SK-N-SH treated with all-trans-retinoic acid at 6 μM for 48 hours (cell line): ENCODE measurements around the gene KCNMA1.

Source experiments
- ATAC-seq: fragments of 200-7000 bp; cut with Tn5 transposase; 3 replicates; pipeline ENCODE4 v1.9.1; 2020; ENCODE audit warnings: mild to moderate bottlenecking, moderate library complexity
- ARNTL ChIP-seq: fragments of 450-650 bp; formaldehyde crosslinking; IDR thresholded peaks from 2 replicates; pipeline ENCODE4 v1.5.0; 2020; ENCODE audit warnings: low read depth, mild to moderate bottlenecking, moderate library complexity, borderline replicate concordance
- BACH2 ChIP-seq: fragments of 250-450 bp; sonication (Bioruptor Pico); IDR thresholded peaks from 2 replicates; pipeline ENCODE4 v1.9.0; 2021; ENCODE audit warnings: mild to moderate bottlenecking, borderline replicate concordance
- CREB5 ChIP-seq: fragments of 250-450 bp; sonication (Bioruptor Pico); IDR thresholded peaks from 2 replicates; pipeline ENCODE4 v1.5.1; 2020; ENCODE audit warnings: low read depth, mild to moderate bottlenecking, moderate library complexity
- CSDC2 ChIP-seq: fragments of 250-450 bp; sonication (Bioruptor Pico); IDR thresholded peaks from 2 replicates; pipeline ENCODE4 v1.5.0; 2020; ENCODE audit warnings: mild to moderate bottlenecking, moderate library complexity
- CSRNP3 ChIP-seq: fragments of 250-450 bp; sonication (Bioruptor Pico); IDR thresholded peaks from 2 replicates; pipeline ENCODE4 v1.5.1; 2021; ENCODE audit warnings: mild to moderate bottlenecking, moderate library complexity
- ESRRG ChIP-seq: fragments of 250-450 bp; sonication (Bioruptor Pico); IDR thresholded peaks from 2 replicates; pipeline ENCODE4 v1.6.1; 2021; ENCODE audit warnings: mild to moderate bottlenecking
- ISL1 ChIP-seq: fragments of 250-450 bp; sonication (Bioruptor Pico); IDR thresholded peaks from 2 replicates; pipeline ENCODE4 v2.1.2; 2022; ENCODE audit warnings: mild to moderate bottlenecking, moderate library complexity
- OSR1 ChIP-seq: fragments of 250-450 bp; sonication (Bioruptor Pico); IDR thresholded peaks from 2 replicates; pipeline ENCODE4 v1.8.0; 2022; ENCODE audit warnings: moderate library complexity, mild to moderate bottlenecking, inconsistent platforms
- PATZ1 ChIP-seq: fragments of 250-450 bp; sonication (Bioruptor Pico); IDR thresholded peaks from 2 replicates; pipeline ENCODE4 v1.8.0; 2020; ENCODE audit warnings: mild to moderate bottlenecking, moderate library complexity, borderline replicate concordance
- POU6F1 ChIP-seq: fragments of 250-450 bp; sonication (Bioruptor Pico); IDR thresholded peaks from 2 replicates; pipeline ENCODE4 v1.8.0; 2021; ENCODE audit warnings: low read depth, mild to moderate bottlenecking, moderate library complexity, borderline replicate concordance
- PPARA ChIP-seq: fragments of 250-450 bp; sonication (Bioruptor Pico); IDR thresholded peaks from 2 replicates; pipeline ENCODE4 v1.5.0; 2020; ENCODE audit warnings: mild to moderate bottlenecking, borderline replicate concordance
- RARB ChIP-seq: fragments of 250-450 bp; sonication (Bioruptor Pico); IDR thresholded peaks from 2 replicates; pipeline ENCODE4 v1.8.0; 2021; ENCODE audit warnings: mild to moderate bottlenecking, moderate library complexity
- SNAI2 ChIP-seq: fragments of 250-450 bp; sonication (Bioruptor Pico); IDR thresholded peaks from 2 replicates; pipeline ENCODE4 v1.5.0; 2020; ENCODE audit warnings: mild to moderate bottlenecking, moderate library complexity
- TCF4 ChIP-seq: fragments of 250-450 bp; sonication (Bioruptor Pico); IDR thresholded peaks from 2 replicates; pipeline ENCODE4 v1.8.0; 2021; ENCODE audit warnings: mild to moderate bottlenecking, moderate library complexity, borderline replicate concordance
- TOX ChIP-seq: fragments of 250-450 bp; sonication (Bioruptor Pico); IDR thresholded peaks from 2 replicates; pipeline ENCODE4 v1.8.0; 2021; ENCODE audit warnings: mild to moderate bottlenecking, moderate library complexity, borderline replicate concordance
- TSHZ2 ChIP-seq: fragments of 250-450 bp; sonication (Bioruptor Pico); IDR thresholded peaks from 2 replicates; pipeline ENCODE4 v1.5.0; 2020; ENCODE audit warnings: mild to moderate bottlenecking, moderate library complexity
- ZC3H10 ChIP-seq: fragments of 250-450 bp; sonication (Bioruptor Pico); IDR thresholded peaks from 2 replicates; pipeline ENCODE4 v1.5.1; 2021; ENCODE audit warnings: mild to moderate bottlenecking, moderate library complexity
- ZFP3 ChIP-seq: fragments of 250-450 bp; sonication (Bioruptor Pico); IDR thresholded peaks from 2 replicates; pipeline ENCODE4 v1.5.0; 2020; ENCODE audit warnings: mild to moderate bottlenecking, moderate library complexity
- ZFP30 ChIP-seq: fragments of 450-650 bp; formaldehyde crosslinking; IDR thresholded peaks from 2 replicates; pipeline ENCODE4 v1.5.0; 2022; ENCODE audit warnings: mild to moderate bottlenecking, moderate library complexity
- ZNF8 ChIP-seq: fragments of 450-650 bp; formaldehyde crosslinking; IDR thresholded peaks from 2 replicates; pipeline ENCODE4 v1.5.0; 2020; ENCODE audit warnings: mild to moderate bottlenecking, moderate library complexity

Gene KCNMA1

GRCh38 chr10:77679217-77679616 lies 41.6 kb upstream of the KCNMA1 start:
- TF ChIP-seq ZFP30 (CRISPR knock-in tag): no peak
- no peak for TF ChIP-seq TCF4 (CRISPR knock-in tag)
- no peak for TF ChIP-seq RARB (CRISPR knock-in tag)
- no peak for TF ChIP-seq CSRNP3 (CRISPR knock-in tag)
- TF ChIP-seq, all 23 proteins: peak for 0

GRCh38 chr10:77678146-77678545 lies 40.5 kb upstream of the KCNMA1 start:
- no peak for ATAC-seq
- TF ChIP-seq POU6F1 (CRISPR knock-in tag) (no peak), PATZ1 (CRISPR knock-in tag) (no peak), BACH2 (no peak), CSRNP3 (CRISPR knock-in tag) (no peak), ARNTL (CRISPR knock-in tag) (no peak), PPARA (no peak), TSHZ2 (CRISPR knock-in tag) (no peak), CSDC2 (CRISPR knock-in tag) (no peak), ZFP3 (CRISPR knock-in tag) (no peak), TCF4 (CRISPR knock-in tag) (no peak), RARB (CRISPR knock-in tag) (no peak), SNAI2 (CRISPR knock-in tag) (no peak), TOX (no peak), ZFP30 (CRISPR knock-in tag) (no peak), ISL1 (CRISPR knock-in tag) (no peak), ESRRG (CRISPR knock-in tag) (no peak)

More at GRCh38 chr10:77679217-77679616, 41.6 kb upstream of the KCNMA1 start:
- no peak for ATAC-seq

GRCh38 chr10:77675347-77675746 lies 37.7 kb upstream of the KCNMA1 start:
- TF ChIP-seq RARB (CRISPR knock-in tag) (no peak), ZNF8 (CRISPR knock-in tag) (no peak), ESRRG (CRISPR knock-in tag) (no peak), CSDC2 (CRISPR knock-in tag) (no peak)
- ATAC-seq: no peak

GRCh38 chr10:77673515-77674140 lies 36.0 kb upstream of the KCNMA1 start:
- ATAC-seq: no peak
- TF ChIP-seq TCF4 (CRISPR knock-in tag) (no peak), TSHZ2 (CRISPR knock-in tag) (no peak), CREB5 (CRISPR knock-in tag) (no peak), PATZ1 (CRISPR knock-in tag) (no peak), OSR1 (no peak), CSDC2 (CRISPR knock-in tag) (no peak), ZC3H10 (CRISPR knock-in tag) (no peak)
